HEK293 (cell line): Measurements from ENCODE around the gene USP31.

Source experiments
- CTCF ChIA-PET: fragments of 350-600 bp; formaldehyde crosslinking; extraction: SDS; loops from one replicate; lab custom pipeline; 2021; ENCODE audit warnings: antibody characterized with exemption; lab: Yijun Ruan, JAX
- POLR2A ChIA-PET: fragments of 300-600 bp; formaldehyde crosslinking; extraction: SDS; loops from one replicate; lab custom pipeline; 2020; ENCODE audit warnings: antibody characterized with exemption, inconsistent platforms; lab: Yijun Ruan, JAX
- H3K27ac ChIP-seq: fragments of 200-500 bp; sonication (Bioruptor generic); 2 replicates; pipeline ENCODE4 v1.5.1; 2014; ENCODE audit warnings: low read depth, low read length, control low read depth, inconsistent platforms; ENCODE audit errors: extremely low read depth
- H3K36me3 ChIP-seq, 2 experiments: fragments of 200-500 bp in 1 of 2; sonication (Bioruptor generic) in 1 of 2; 1 replicate in 1 of 2; 2 replicates in 1 of 2; pipeline ENCODE4 v1.5.1; 2014 to 2017; ENCODE audit warnings: inconsistent platforms in 2 of 2, low read length in 2 of 2; ENCODE audit not compliant: control insufficient read depth in 2 of 2, insufficient read depth in 1 of 2
- H3K4me1 ChIP-seq: fragments of 200-500 bp; sonication (Bioruptor generic); 2 replicates; pipeline ENCODE4 v1.5.1; 2014; ENCODE audit warnings: mild to moderate bottlenecking, low read length, inconsistent platforms; ENCODE audit not compliant: control insufficient read depth, insufficient read depth
- H3K4me3 ChIP-seq: 2 replicates; pipeline ENCODE4 v1.5.1; 2011; ENCODE audit warnings: low read depth, mild to moderate bottlenecking, control low read depth, low read length, moderate library complexity
- H3K9me3 ChIP-seq: fragments of 200-500 bp; sonication (Bioruptor generic); 2 replicates; pipeline ENCODE4 v1.5.1; 2014; ENCODE audit warnings: low read depth, low read length, inconsistent platforms; ENCODE audit not compliant: control insufficient read depth, insufficient read depth
- BCL11A ChIP-seq: fragments of 450-650 bp; formaldehyde crosslinking; IDR thresholded peaks from 2 replicates; pipeline ENCODE4 v1.5.1; 2016; ENCODE audit warnings: low read depth, missing biosample characterization, missing genetic modification characterization
- ELK4 ChIP-seq: IDR thresholded peaks from 2 replicates; pipeline ENCODE4 v1.6.1; 2011; ENCODE audit warnings: mild to moderate bottlenecking, low read depth, low read length, borderline replicate concordance
- GLI4 ChIP-seq: fragments of 450-650 bp; formaldehyde crosslinking; IDR thresholded peaks from 2 replicates; pipeline ENCODE4 v1.5.1; 2016; ENCODE audit warnings: missing biosample characterization, missing genetic modification characterization
- HOXD13 ChIP-seq: sonication (generic); formaldehyde crosslinking; IDR thresholded peaks from 2 replicates; pipeline ENCODE4 v1.8.0; 2022; ENCODE audit warnings: missing genetic modification reagents, borderline replicate concordance
- KLF1 ChIP-seq: fragments of 450-650 bp; formaldehyde crosslinking; IDR thresholded peaks from 2 replicates; pipeline ENCODE4 v1.5.1; 2016; ENCODE audit warnings: missing biosample characterization, missing genetic modification characterization
- MZF1 ChIP-seq: fragments of 450-650 bp; formaldehyde crosslinking; IDR thresholded peaks from 2 replicates; pipeline ENCODE4 v1.5.1; 2017; ENCODE audit warnings: missing biosample characterization, missing genetic modification characterization, borderline replicate concordance
- YY2 ChIP-seq: fragments of 450-650 bp; formaldehyde crosslinking; IDR thresholded peaks from 2 replicates; pipeline ENCODE4 v1.5.1; 2016; ENCODE audit warnings: missing biosample characterization, missing genetic modification characterization
- ZBTB20 ChIP-seq: fragments of 450-650 bp; formaldehyde crosslinking; IDR thresholded peaks from 2 replicates; pipeline ENCODE4 v1.5.1; 2016; ENCODE audit warnings: missing biosample characterization, missing genetic modification characterization
- ZBTB44 ChIP-seq: fragments of 450-650 bp; IDR thresholded peaks from 2 replicates; pipeline ENCODE4 v1.5.1; 2018; ENCODE audit warnings: missing biosample characterization, mild to moderate bottlenecking, missing genetic modification characterization
- ZNF138 ChIP-seq: fragments of 450-650 bp; formaldehyde crosslinking; IDR thresholded peaks from 2 replicates; pipeline ENCODE4 v1.5.1; 2016; ENCODE audit warnings: missing biosample characterization, missing genetic modification characterization, borderline replicate concordance
- ZNF140 ChIP-seq: fragments of 450-650 bp; formaldehyde crosslinking; IDR thresholded peaks from 2 replicates; pipeline ENCODE4 v1.5.1; 2016; ENCODE audit warnings: missing biosample characterization, missing genetic modification characterization
- ZNF16 ChIP-seq: fragments of 450-650 bp; formaldehyde crosslinking; IDR thresholded peaks from 2 replicates; pipeline ENCODE4 v1.5.1; 2016; ENCODE audit warnings: low read depth, missing biosample characterization, missing genetic modification characterization
- ZNF2 ChIP-seq: fragments of 450-650 bp; formaldehyde crosslinking; IDR thresholded peaks from 2 replicates; pipeline ENCODE4 v1.5.1; 2016; ENCODE audit warnings: missing biosample characterization, missing genetic modification characterization
- ZNF221 ChIP-seq: fragments of 450-650 bp; formaldehyde crosslinking; IDR thresholded peaks from 2 replicates; pipeline ENCODE4 v1.5.1; 2017; ENCODE audit warnings: missing biosample characterization, missing genetic modification characterization, borderline replicate concordance
- ZNF362 ChIP-seq: fragments of 450-650 bp; formaldehyde crosslinking; IDR thresholded peaks from 2 replicates; pipeline ENCODE4 v1.5.1; 2016; ENCODE audit warnings: missing biosample characterization, missing genetic modification characterization
- ZNF37A ChIP-seq: fragments of 450-650 bp; IDR thresholded peaks from 2 replicates; pipeline ENCODE4 v1.5.1; 2018; ENCODE audit warnings: missing biosample characterization, missing genetic modification characterization
- ZNF394 ChIP-seq: fragments of 450-650 bp; formaldehyde crosslinking; IDR thresholded peaks from 2 replicates; pipeline ENCODE4 v1.5.1; 2016; ENCODE audit warnings: missing biosample characterization, missing genetic modification characterization, mild to moderate bottlenecking, moderate library complexity, borderline replicate concordance
- ZNF561 ChIP-seq: fragments of 450-650 bp; IDR thresholded peaks from 2 replicates; pipeline ENCODE4 v1.5.1; 2018; ENCODE audit warnings: missing biosample characterization, missing genetic modification characterization, borderline replicate concordance
- ZNF596 ChIP-seq: fragments of 450-650 bp; IDR thresholded peaks from 2 replicates; pipeline ENCODE4 v1.5.0; 2018; ENCODE audit warnings: missing biosample characterization, mild to moderate bottlenecking, missing genetic modification characterization, moderate library complexity
- ZNF626 ChIP-seq: fragments of 450-650 bp; sonication (Bioruptor Pico); formaldehyde crosslinking; IDR thresholded peaks from 2 replicates; pipeline ENCODE4 v1.5.1; 2018; ENCODE audit warnings: missing biosample characterization, missing genetic modification characterization, inconsistent platforms
- ZNF76 ChIP-seq: fragments of 450-650 bp; formaldehyde crosslinking; IDR thresholded peaks from 2 replicates; pipeline ENCODE4; 2016; ENCODE audit warnings: low read depth, missing biosample characterization, missing genetic modification characterization, borderline replicate concordance
- ZNF768 ChIP-seq: fragments of 450-650 bp; formaldehyde crosslinking; IDR thresholded peaks from 2 replicates; pipeline ENCODE4 v1.5.1; 2018; ENCODE audit warnings: missing biosample characterization, mild to moderate bottlenecking, missing genetic modification characterization
- ZNF785 ChIP-seq: fragments of 450-650 bp; formaldehyde crosslinking; IDR thresholded peaks from 2 replicates; pipeline ENCODE4 v1.5.1; 2016; ENCODE audit warnings: missing biosample characterization, missing genetic modification characterization
- ZNF791 ChIP-seq: fragments of 450-650 bp; formaldehyde crosslinking; IDR thresholded peaks from 2 replicates; pipeline ENCODE4 v1.5.1; 2016; ENCODE audit warnings: missing biosample characterization, missing genetic modification characterization
- ZNF792 ChIP-seq: fragments of 450-650 bp; formaldehyde crosslinking; IDR thresholded peaks from 2 replicates; pipeline ENCODE4 v1.5.1; 2016; ENCODE audit warnings: missing biosample characterization, missing genetic modification characterization
- ZNF837 ChIP-seq: fragments of 450-650 bp; formaldehyde crosslinking; IDR thresholded peaks from 2 replicates; pipeline ENCODE4 v1.5.1; 2016; ENCODE audit warnings: missing biosample characterization, missing genetic modification characterization
- ZNF843 ChIP-seq: fragments of 450-650 bp; formaldehyde crosslinking; IDR thresholded peaks from 2 replicates; pipeline ENCODE4 v1.5.1; 2016; ENCODE audit warnings: missing biosample characterization, missing genetic modification characterization
- ZSCAN4 ChIP-seq: fragments of 450-650 bp; formaldehyde crosslinking; IDR thresholded peaks from 2 replicates; pipeline ENCODE4 v1.5.1; 2017; ENCODE audit warnings: missing biosample characterization, missing genetic modification characterization

Gene USP31

GRCh38 chr16:23079675-23080301, 69.5 kb downstream of the USP31 start:
- ChIA-PET CTCF (interaction anchor here (0.6 kb wide), 1 partner anchor 481 kb away, joined by 6 read pairs; no protein-coding TSS in a partner anchor), POLR2A (no interaction called here)
- peaks cover 5 to 54% of the 10 kb centered on the region in 2 experiments; a peak in 2 of 3 replicates for H3K36me3 ChIP-seq
- no peaks in the 10 kb centered on the region for H3K9me3 ChIP-seq
- TF ChIP-seq MZF1 (tag by site-specific recombination): no peak
- no peak for TF ChIP-seq BCL11A (tag by site-specific recombination)
- TF ChIP-seq ZNF791: no peak
- no peak for TF ChIP-seq ZNF76
- no peak for TF ChIP-seq ZNF561 (tag by site-specific recombination)
- no peak for TF ChIP-seq ZNF626
- TF ChIP-seq ZNF843 (tag by site-specific recombination): no peak
- TF ChIP-seq ZNF785 (tag by site-specific recombination): no peak
- no peak for TF ChIP-seq ELK4
- TF ChIP-seq ZNF16 (tag by site-specific recombination): no peak
- TF ChIP-seq ZNF138: no peak
- TF ChIP-seq ZNF768 (tag by site-specific recombination): no peak
- no peak for TF ChIP-seq ZNF837 (tag by site-specific recombination)
- no peak for TF ChIP-seq ZNF362
- no peak for TF ChIP-seq HOXD13 (CRISPR knock-in tag)
- no peak for TF ChIP-seq ZNF394
- TF ChIP-seq, all 188 proteins: peak for 0
- Histone ChIP-seq H3K4me1 (no peaks in the 10 kb centered on the region), H3K4me3 (no peak overlapping the region), H3K27ac (no peak overlapping the region)

GRCh38 chr16:23074423-23074822, 74.8 kb downstream of the USP31 start:
- H3K4me1 ChIP-seq: no peaks in the 10 kb centered on the region
- H3K4me3 ChIP-seq: no peak overlapping the region
- no peaks in the 10 kb centered on the region for H3K9me3 ChIP-seq
- ChIA-PET CTCF (interaction anchor here (0.6 to 0.7 kb wide), 2 partner anchors 106 to 176 kb away, joined by 3 to 8 read pairs; no protein-coding TSS in a partner anchor), POLR2A (interaction anchor here (0.8 kb wide), 1 partner anchor 75 kb away, joined by 3 read pairs; no protein-coding TSS in a partner anchor)
- H3K36me3 ChIP-seq: peaks cover 9 to 64% of the 10 kb centered on the region in 2 experiments; a peak in 2 of 3 replicates
- TF ChIP-seq ZNF596 (tag by site-specific recombination) (no peak), YY2 (tag by site-specific recombination) (no peak), ZSCAN4 (tag by site-specific recombination) (no peak), ZBTB20 (no peak), ZNF138 (no peak), KLF1 (tag by site-specific recombination) (no peak), ZNF792 (tag by site-specific recombination) (no peak), ZNF140 (tag by site-specific recombination) (no peak), GLI4 (tag by site-specific recombination) (no peak), ZBTB44 (tag by site-specific recombination) (no peak), ZNF2 (tag by site-specific recombination) (no peak), ZNF221 (tag by site-specific recombination) (no peak), ZNF37A (tag by site-specific recombination) (no peak), BCL11A (tag by site-specific recombination) (no peak)
- no peak overlapping the region for H3K27ac ChIP-seq
